GM12801 (cell line): ENCODE data around the gene DYNC1H1.

ENCODE experiments used
- CTCF ChIP-seq: IDR thresholded peaks from one replicate; pipeline ENCODE4 v1.5.1; 2011; ENCODE audit warnings: control low read depth; ENCODE audit not compliant: insufficient read length; ENCODE audit errors: extremely low read depth

Gene DYNC1H1

GRCh38 chr14:101947577-101947903, 16.8 kb upstream of the DYNC1H1 start:
- no peak for TF ChIP-seq CTCF

GRCh38 chr14:101947904-101948665, 16.3 kb upstream of the DYNC1H1 start:
- no peak for TF ChIP-seq CTCF

- no peak for TF ChIP-seq CTCF
Measured at GRCh38 chr14:101948666-101949216, 15.6 kb upstream of the DYNC1H1 start.

- no peak for TF ChIP-seq CTCF
Measured at GRCh38 chr14:101950100-101950499, 14.3 kb upstream of the DYNC1H1 start.

- TF ChIP-seq CTCF = no peak
Measured at GRCh38 chr14:101950516-101951215, 13.7 kb upstream of the DYNC1H1 start.

- TF ChIP-seq CTCF = no peak
Measured at GRCh38 chr14:101953151-101953550, 11.2 kb upstream of the DYNC1H1 start.

GRCh38 chr14:101954501-101954900, 9.9 kb upstream of the DYNC1H1 start:
- TF ChIP-seq CTCF = no peak
